Prostate gland (tissue), 2 donors: ENCODE results near the gene LILRA1.
"Not testable (repeated sequence)": the region's sequence is repeated elsewhere in the genome, so short reads cannot be mapped to it uniquely, and the experiment has no call there.

Source experiments
- POLR2AphosphoS5 ChIP-seq: sonication (generic); formaldehyde crosslinking; IDR thresholded peaks from one replicate; pipeline ENCODE4 v1.6.1; 2017; ENCODE audit warnings: antibody characterized with exemption
- TF ChIP-seq, protein P1 (sequence below), 4 experiments: fragments of 200-600 bp in 2 of 4; fragments of 450-650 bp in 2 of 4; sonication (generic) in 2 of 4; IDR thresholded peaks; 1 replicate in 3 of 4; 2 replicates in 1 of 4; pipeline ENCODE4 v1.5.1; 2016 to 2019; ENCODE audit warnings: antibody characterized with exemption in 4 of 4, mild to moderate bottlenecking in 2 of 4, moderate library complexity in 2 of 4

GRCh38 chr19:54595680-54596436 lies 2.4 kb downstream of the LILRA1 start:
- TF ChIP-seq, protein P1, sequence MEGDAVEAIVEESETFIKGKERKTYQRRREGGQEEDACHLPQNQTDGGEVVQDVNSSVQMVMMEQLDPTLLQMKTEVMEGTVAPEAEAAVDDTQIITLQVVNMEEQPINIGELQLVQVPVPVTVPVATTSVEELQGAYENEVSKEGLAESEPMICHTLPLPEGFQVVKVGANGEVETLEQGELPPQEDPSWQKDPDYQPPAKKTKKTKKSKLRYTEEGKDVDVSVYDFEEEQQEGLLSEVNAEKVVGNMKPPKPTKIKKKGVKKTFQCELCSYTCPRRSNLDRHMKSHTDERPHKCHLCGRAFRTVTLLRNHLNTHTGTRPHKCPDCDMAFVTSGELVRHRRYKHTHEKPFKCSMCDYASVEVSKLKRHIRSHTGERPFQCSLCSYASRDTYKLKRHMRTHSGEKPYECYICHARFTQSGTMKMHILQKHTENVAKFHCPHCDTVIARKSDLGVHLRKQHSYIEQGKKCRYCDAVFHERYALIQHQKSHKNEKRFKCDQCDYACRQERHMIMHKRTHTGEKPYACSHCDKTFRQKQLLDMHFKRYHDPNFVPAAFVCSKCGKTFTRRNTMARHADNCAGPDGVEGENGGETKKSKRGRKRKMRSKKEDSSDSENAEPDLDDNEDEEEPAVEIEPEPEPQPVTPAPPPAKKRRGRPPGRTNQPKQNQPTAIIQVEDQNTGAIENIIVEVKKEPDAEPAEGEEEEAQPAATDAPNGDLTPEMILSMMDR (IDR thresholded peaks at IDR 0.05), result not testable (repeated sequence)
- TF ChIP-seq POLR2AphosphoS5, result not testable (repeated sequence)
